ENCODE results near the gene C1orf35.

The C1orf35 gene

GRCh38 chr1:228109073-228109961, 6.2 kb upstream of the C1orf35 start, which contains the start of gene MRPL55:
MRPL55 (minus strand) TSS chr1:228109299; CDS start chr1:228108260, 1,039 bp downstream.
- DNase-seq (ENCODE audit: low read depth) = peak; percentile 99

DNA sequence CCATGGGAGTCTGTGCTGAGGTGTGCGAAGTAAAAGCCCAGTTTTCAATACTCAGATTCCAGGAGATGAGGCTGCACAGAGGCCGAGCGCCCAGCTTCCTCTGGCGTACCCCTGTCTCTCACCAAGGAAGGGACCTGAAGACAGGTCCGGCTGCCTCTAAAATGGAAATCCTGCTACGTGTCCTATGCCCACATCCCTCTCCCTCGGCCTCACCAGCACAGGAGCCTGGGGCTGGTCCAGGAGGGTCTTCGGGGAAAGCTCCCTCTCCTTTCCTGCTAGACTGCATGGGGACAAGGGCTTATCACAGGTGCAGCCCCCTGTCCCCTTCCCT, 5.6 kb upstream of the C1orf35 start:
- no peak for DNase-seq (ENCODE audit: low read depth)

GRCh38 chr1:228108055-228108690, 5.0 kb upstream of the C1orf35 start:
- DNase-seq (ENCODE audit: low read depth) = no peak

- DNase-seq (ENCODE audit: low read depth) = no peak
These were observed 4.5 kb upstream of the C1orf35 start for GRCh38 chr1:228107636-228108035.

- no peak for DNase-seq (ENCODE audit: low read depth)
These were observed 3.6 kb upstream of the C1orf35 start for GRCh38 chr1:228106800-228107054.

DNA sequence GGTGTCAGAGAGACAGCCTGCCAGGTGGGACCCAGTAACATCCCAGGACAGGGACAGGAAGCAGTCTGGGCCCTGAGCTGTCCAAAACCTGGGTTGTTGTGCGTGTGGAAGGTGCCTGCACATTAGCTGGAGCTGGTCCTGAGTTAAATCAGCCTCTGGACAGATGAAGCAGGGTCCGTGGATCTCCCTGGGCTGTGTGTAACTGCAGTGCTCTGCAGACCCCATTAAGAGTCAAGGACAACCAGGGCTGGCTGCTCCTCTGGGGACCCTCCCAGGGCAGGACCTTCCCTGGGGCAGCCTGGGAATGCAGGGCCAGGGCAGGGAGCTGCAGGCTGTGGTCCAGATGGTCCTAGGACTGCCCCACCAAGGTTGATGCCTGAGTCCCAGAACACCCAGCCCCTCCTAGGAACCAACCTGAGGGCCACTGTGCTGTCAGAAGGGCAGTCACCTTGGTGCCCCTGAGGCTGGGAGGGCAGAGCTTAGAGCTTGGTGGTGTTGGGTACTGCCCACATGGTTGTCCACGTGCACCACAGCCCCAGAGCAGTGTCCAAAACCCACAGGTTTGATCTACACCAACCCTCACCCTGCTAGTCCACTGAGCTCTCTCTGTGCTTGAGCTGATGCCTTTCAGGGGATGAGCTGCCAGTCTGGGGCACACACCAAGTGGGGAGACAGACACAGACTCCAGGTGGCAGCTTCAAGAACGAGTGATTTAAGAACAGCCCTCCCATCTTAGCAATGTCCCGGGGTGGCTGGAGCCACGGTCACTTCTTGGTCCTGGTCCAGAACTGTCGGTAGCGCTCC, 3.1 kb upstream of the C1orf35 start:
- no peak for DNase-seq (ENCODE audit: low read depth)

DNA sequence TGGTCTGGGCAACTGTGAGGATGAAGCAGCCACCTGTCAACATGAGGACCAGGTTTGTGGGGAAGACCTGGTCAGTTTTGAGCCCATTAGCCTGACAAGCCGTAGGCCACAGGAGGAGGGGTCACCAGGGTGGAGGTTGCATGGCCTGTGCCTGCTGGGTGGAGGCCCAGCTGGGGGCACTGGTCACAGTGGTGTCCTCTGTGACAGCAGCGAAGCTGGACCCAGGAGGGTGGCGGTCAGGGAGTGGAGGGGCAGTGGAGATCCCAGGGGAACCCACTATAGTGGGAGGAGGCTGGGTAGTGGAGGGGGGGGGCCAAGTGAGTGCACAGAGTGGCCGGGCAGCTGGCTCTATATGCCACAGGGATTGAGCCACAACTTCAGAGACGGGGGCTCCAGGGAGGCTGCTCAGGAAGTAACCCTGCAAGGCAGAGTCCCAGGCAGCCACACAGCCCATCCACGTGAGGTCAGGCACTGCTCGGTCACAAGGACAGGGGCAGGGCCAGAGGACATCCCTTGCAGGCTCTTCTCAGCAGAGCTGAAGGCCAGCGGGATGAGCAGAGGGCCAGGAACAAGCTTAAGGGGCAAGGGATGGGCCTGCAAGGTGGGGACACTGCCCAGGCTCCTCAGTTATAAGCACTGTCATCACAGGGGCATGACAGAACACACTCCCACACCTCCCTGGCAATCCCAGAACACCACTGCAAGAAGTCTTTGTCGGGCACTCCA, 2.3 kb upstream of the C1orf35 start:
- DNase-seq (ENCODE audit: low read depth) = no peak

GRCh38 chr1:228104526-228105269, 1.6 kb upstream of the C1orf35 start:
- no peak for DNase-seq (ENCODE audit: low read depth)

DNA sequence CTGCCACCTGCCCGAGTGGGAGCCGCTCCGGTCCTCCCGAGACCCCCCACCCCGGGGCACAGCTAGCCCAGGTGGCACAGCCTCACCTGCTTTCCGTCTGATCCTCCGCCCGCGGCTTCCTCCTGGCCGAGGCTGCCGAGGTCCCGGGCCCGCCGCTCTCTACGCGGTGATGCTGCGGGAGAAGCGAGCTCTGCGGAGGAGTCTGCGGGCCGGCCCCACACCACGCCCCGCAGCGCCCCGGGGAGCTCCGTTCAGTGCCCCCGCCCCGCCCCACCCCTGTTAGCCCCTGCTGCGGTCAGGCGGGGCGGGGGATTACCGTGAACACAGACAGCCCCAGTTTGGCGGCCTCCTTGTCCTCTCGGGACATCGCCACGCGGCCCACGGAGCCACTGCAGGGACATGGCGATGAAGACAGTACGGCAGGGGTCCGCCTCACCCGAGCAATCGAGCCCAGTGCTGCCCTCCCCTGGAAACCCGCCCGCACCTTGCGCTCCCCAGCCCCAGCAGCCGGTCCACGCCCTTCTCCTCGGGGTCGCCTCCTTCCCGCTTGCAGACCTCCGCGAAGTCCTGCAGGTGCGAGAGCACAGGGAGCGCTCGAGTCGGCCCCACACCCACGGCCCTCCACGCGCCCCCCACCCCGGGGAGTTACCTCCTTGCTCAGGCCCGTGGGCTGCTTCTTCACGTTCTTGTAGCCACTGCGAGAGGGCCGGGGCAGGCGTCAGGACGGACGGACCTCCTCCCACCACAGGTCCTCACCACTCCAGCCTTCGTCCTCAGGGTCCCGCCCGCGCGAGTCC, 933 bp downstream of the C1orf35 start:
- peak; percentile 50 for DNase-seq (ENCODE audit: low read depth)

- no peak for DNase-seq (ENCODE audit: low read depth)
These were observed 1.5 kb downstream of the C1orf35 start for GRCh38 chr1:228101614-228101993.

DNA sequence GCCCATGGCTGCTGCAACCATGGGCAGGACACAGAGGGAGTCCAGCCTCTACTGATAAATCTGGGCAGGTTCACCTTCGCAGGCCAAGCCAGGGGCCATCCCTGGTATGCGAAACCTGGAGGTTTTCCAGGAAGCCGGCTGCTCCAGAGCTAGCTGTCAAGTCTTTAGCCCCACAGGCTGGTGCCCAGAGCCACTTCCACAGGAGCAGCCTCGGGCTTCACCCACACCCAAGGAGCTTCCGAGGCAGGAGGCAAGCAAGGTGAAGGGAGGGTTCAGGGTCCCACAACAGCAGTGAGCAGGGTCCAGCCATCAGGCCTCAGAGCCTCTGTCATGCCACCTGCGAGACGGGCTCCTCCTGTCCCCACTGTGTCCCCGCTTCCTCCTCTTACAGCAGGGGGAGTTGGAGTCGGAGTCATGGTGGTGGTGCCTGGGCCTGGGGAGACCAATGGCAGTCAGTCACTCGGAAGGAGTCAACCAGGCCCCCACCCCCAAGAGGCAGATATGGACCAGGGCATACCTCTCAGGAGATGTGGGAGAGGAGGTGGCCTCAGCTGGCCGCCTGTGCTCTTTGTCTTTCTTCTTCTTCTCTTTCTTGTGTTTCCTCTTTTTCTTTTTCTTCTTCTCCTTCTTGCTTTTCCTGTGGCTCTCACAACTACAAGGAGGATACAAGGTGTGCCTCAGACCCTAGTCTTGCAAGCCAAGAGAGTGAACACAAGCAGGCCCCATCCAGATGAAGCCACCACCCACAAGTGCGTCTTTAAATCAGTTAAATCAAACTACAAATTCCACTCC, 2.1 kb downstream of the C1orf35 start:
- no peak for DNase-seq (ENCODE audit: low read depth)

DNA sequence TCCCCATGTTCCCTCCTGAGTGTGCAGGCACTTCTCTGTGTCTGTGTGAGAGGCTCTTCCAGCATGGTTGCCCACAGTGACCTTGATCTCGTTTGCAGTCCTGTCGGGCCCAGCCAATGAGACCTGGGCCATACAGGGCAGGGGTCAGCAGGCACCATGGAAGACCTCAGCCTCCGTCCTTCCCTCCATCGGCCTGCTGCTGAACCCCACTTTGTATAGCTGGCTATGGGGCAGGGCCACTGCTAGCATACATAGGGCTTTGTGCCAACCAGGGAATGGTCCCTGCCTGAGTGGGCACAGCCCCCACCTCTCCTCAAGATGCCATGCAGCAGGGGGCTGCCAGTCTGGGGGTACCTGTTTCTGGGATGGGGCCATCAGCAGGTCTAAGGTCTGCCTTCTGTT, 3.8 kb downstream of the C1orf35 start:
- no peak for DNase-seq (ENCODE audit: low read depth)

DNA sequence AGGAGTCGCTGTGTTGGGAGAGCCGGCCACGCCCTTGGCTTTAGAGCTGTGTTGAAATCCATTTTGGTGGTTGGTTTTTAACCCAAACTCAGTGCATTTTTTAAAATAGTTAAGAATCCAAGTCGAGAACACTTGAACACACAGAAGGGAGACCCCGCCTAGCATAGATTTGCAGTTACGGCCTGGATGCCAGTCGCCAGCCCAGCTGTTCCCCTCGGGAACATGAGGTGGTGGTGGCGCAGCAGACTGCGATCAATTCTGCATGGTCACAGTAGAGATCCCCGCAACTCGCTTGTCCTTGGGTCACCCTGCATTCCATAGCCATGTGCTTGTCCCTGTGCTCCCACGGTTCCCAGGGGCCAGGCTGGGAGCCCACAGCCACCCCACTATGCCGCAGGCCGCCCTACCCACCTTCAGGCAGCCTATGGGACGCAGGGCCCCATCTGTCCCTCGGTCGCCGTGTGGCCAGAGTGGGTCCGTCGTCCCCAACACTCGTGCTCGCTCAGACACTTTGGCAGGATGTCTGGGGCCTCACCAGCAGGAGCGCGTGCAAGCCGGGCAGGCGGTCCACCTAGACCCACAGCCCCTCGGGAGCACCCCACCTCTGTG, 4.7 kb downstream of the C1orf35 start:
- no peak for DNase-seq (ENCODE audit: low read depth)

GRCh38 chr1:228097333-228098081, 5.6 kb downstream of the C1orf35 start:
- DNase-seq (ENCODE audit: low read depth) = no peak

DNA sequence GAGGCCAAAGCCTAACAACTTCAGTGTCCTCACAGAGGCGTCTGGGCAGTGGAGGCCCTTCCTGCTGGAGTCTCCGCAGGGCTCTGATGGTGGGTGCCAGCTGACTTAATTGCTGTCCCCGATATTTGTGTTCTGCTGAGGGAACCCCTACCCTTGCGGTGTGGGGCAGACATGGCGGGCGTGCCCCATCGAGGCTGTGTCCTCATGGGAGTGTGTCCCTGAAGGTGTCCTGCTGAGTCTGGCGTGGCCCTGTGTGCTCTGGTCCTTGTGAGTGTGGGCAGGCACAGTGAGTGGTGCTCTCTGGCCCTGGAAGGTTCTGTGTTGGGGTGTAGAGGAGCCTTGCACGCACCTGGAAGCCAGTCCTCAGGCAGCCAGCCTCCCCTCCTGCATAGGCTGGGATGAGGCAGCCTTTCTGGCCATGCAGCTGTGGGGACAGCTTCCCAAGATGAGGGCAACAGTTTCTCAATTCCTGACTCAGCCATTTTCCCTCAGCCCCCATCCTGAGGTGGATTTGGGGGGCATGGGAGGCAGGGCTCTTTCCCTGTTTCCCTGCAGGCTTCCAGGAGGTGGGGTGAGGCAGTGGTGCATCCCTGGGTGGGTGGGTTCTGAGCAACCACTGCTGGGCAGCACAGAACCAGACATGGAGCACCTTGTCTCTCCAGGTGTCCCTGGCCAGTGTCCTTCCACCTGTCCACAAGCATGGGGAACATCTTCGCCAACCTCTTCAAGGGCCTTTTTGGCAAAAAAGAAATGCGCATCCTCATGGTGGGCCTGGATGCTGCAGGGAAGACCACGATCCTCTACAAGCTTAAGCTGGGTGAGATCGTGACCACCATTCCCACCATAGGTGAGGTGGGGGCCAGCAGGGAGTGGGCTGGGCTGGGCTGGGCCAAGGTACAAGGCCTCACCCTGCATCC, 6.5 kb downstream of the C1orf35 start:
- no peak for DNase-seq (ENCODE audit: low read depth)

- no peak for DNase-seq (ENCODE audit: low read depth)
These were observed 7.2 kb downstream of the C1orf35 start for GRCh38 chr1:228095938-228096337.

DNA sequence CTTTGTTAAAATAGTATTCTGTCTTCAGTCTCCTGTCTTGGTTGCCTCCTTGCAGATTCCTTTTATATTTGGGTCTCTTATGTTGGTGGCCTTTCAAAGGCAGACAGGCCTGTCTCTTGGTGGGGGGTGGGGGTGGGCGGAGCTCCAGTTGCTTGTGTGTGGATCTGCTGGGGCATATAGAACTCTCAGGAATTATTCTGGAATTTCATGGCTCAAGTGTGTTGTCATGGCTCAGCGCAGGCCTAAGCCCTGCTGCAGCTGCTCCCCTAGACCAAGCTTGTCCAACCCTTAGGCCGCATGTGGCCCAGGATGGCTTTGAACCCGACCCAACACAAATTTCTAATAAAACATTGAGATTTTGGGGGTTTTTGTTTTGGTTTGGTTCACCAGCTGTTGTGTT, 8.0 kb downstream of the C1orf35 start:
- no peak for DNase-seq (ENCODE audit: low read depth)
